K562 (cell line): ENCODE data around the gene ABHD16A. TPM values are rescaled to one million over a fixed set of nuclear protein-coding genes. Genes with fewer than 3 reads are reported as not detected.

Experiments
- ATAC-seq: fragments of 200-7000 bp; cut with Tn5 transposase; 3 replicates; pipeline ENCODE4 v1.9.1; 2020; ENCODE audit warnings: moderate library complexity
- BruUV-seq: library from RNA; stranded (reverse); fragments of 400-500 nt; replicated peaks from 2 replicates; lab custom pipeline; 2021; lab: Mats Ljungman, UMichigan
- CTCF ChIA-PET: fragments of 300-600 bp; formaldehyde crosslinking; extraction: SDS; loops from one replicate; lab custom pipeline; 2021; ENCODE audit warnings: low intra/inter-chr PET ratio; lab: Yijun Ruan, JAX
- POLR2A ChIA-PET: fragments of 300-600, 350-650 bp; sonication (Branson Sonifier 250); formaldehyde crosslinking; extraction: SDS; loops from one replicate; lab custom pipeline; 2021; ENCODE audit warnings: antibody characterized with exemption, inconsistent platforms; lab: Yijun Ruan, JAX
- DNase-seq, 4 experiments: peaks; one replicate each; pipeline versions ENCODE4 v3.0.0 to v3.0.0-alpha.2; 2011 to 2018; ENCODE audit warnings: low spot score in 3 of 4, mixed read lengths in 3 of 4; ENCODE audit errors: extremely low read depth in 1 of 4
- FAIRE-seq: peaks from 2 replicates; lab custom pipeline; 2011; peaks lifted over from hg19 to GRCh38; lab: Jason Lieb, UNC
- H2AFZ ChIP-seq: 2 replicates; pipeline ENCODE4 v1.6.0; 2011; ENCODE audit warnings: low read depth, low read length, control low read depth, inconsistent platforms
- H3K27ac ChIP-seq: fragments of 200-600 bp; 3 replicates; pipeline ENCODE4 v1.8.0; 2011; ENCODE audit warnings: low read depth, mild to moderate bottlenecking, control low read depth, inconsistent platforms, low read length, moderate library complexity, mixed read lengths; ENCODE audit errors: extremely low read depth
- H3K27me3 ChIP-seq, 2 experiments: fragments of 300-600 bp in 1 of 2; 2 replicates in 1 of 2; 3 replicates in 1 of 2; pipeline versions ENCODE4 v1.6.0 to v1.8.0; 2011; ENCODE audit warnings: inconsistent platforms in 2 of 2, low read length in 2 of 2, mild to moderate bottlenecking in 1 of 2, mixed read lengths in 1 of 2, moderate library complexity in 1 of 2; ENCODE audit not compliant: control insufficient read depth in 2 of 2, insufficient read depth in 2 of 2
- H3K36me3 ChIP-seq: fragments of 300-600 bp; 3 replicates; pipeline ENCODE4 v1.8.0; 2011; ENCODE audit warnings: mild to moderate bottlenecking, low read length, inconsistent platforms; ENCODE audit not compliant: control insufficient read depth, insufficient read depth
- H3K4me1 ChIP-seq, 2 experiments: fragments of 200-600 bp in 1 of 2; replicated peaks in 1 of 2; 2 replicates in 1 of 2; 3 replicates in 1 of 2; pipeline versions ENCODE4 v1.5.1 to v1.8.0; 2011; ENCODE audit warnings: inconsistent platforms in 2 of 2, low read length in 2 of 2, mild to moderate bottlenecking in 1 of 2, mixed read lengths in 1 of 2, moderate library complexity in 1 of 2; ENCODE audit not compliant: control insufficient read depth in 2 of 2, insufficient read depth in 2 of 2
- H3K4me2 ChIP-seq: 2 replicates; pipeline ENCODE4 v1.6.1; 2011; ENCODE audit warnings: low read length, control low read depth, inconsistent platforms, mixed read lengths; ENCODE audit not compliant: insufficient read depth
- H3K4me3 ChIP-seq: fragments of 200-600 bp; sonication (generic), shearing (Covaris generic); 2 replicates; pipeline ENCODE4 v1.5.1; 2016; ENCODE audit warnings: control low read depth, inconsistent platforms
- H3K79me2 ChIP-seq: fragments of 200-600 bp; 3 replicates; pipeline ENCODE4 v1.8.0; 2011; ENCODE audit warnings: low read length, inconsistent platforms; ENCODE audit not compliant: control insufficient read depth, insufficient read depth
- H3K9ac ChIP-seq, 2 experiments: 2 replicates each; pipeline versions ENCODE4 v1.6.0 to v1.6.1; 2011; ENCODE audit warnings: low read depth in 2 of 2, low read length in 2 of 2, control low read depth in 1 of 2, inconsistent platforms in 1 of 2, mild to moderate bottlenecking in 1 of 2, mixed read lengths in 1 of 2; ENCODE audit not compliant: insufficient read depth in 1 of 2
- H3K9me1 ChIP-seq: one replicate; pipeline ENCODE4 v1.6.0; 2011; ENCODE audit warnings: inconsistent platforms, mild to moderate bottlenecking, low read length, moderate library complexity; ENCODE audit not compliant: control insufficient read depth, insufficient read depth
- H3K9me3 ChIP-seq: replicated peaks from 2 replicates; pipeline ENCODE4 v1.5.1; 2011; ENCODE audit warnings: low read depth, low read length, inconsistent platforms; ENCODE audit not compliant: control insufficient read depth, insufficient read depth
- H4K20me1 ChIP-seq: replicated peaks from 2 replicates; pipeline ENCODE4 v1.6.1; 2011; ENCODE audit warnings: low read length, inconsistent platforms, mixed read lengths; ENCODE audit not compliant: control insufficient read depth, insufficient read depth
- HCFC1 ChIP-seq: IDR thresholded peaks from 2 replicates; pipeline ENCODE4 v1.6.1; 2012; ENCODE audit warnings: low read depth, low read length, improper control_type of control experiment
- KDM5B ChIP-seq: fragments of 200-600 bp; sonication (generic); IDR thresholded peaks from 2 replicates; pipeline ENCODE4 v1.6.1; 2012; ENCODE audit warnings: low read depth, mild to moderate bottlenecking, moderate library complexity, low read length, control low read depth, inconsistent platforms; ENCODE audit not compliant: insufficient replicate concordance
- MAFG ChIP-seq: fragments of 450-650 bp; conservative IDR thresholded peaks from 2 replicates; pipeline ENCODE4 v1.6.1; 2016; ENCODE audit warnings: missing genetic modification characterization, missing compliant biosample characterization
- NCOA2 ChIP-seq, 2 experiments: fragments of 450-650 bp; IDR thresholded peaks; 2 replicates each; pipeline ENCODE4 v1.6.1; 2018; ENCODE audit warnings: mild to moderate bottlenecking in 2 of 2, moderate library complexity in 1 of 2; ENCODE audit not compliant: partially characterized antibody in 2 of 2
- NFATC3 ChIP-seq: fragments of 450-650 bp; IDR thresholded peaks from 2 replicates; pipeline ENCODE4 v1.6.1; 2017; ENCODE audit warnings: mild to moderate bottlenecking
- RBBP5 ChIP-seq: fragments of 200-600 bp; sonication (generic); IDR thresholded peaks from 2 replicates; pipeline ENCODE4 v1.6.1; 2012; ENCODE audit warnings: borderline replicate concordance, mild to moderate bottlenecking, low read length, control low read depth, inconsistent platforms; ENCODE audit not compliant: insufficient read depth, poor library complexity, severe bottlenecking
- SAFB ChIP-seq: fragments of 200-400 bp; formaldehyde crosslinking; IDR thresholded peaks from 2 replicates; pipeline ENCODE4 v1.6.1; 2017; ENCODE audit warnings: low read depth, low read length, borderline replicate concordance
- SP1 ChIP-seq: sonication (generic); formaldehyde crosslinking; IDR thresholded peaks from 2 replicates; pipeline ENCODE4 v1.8.1; 2022; ENCODE audit warnings: mild to moderate bottlenecking, missing genetic modification reagents
- SRSF3 ChIP-seq: fragments of 200-400 bp; formaldehyde crosslinking; IDR thresholded peaks from 2 replicates; pipeline ENCODE4 v1.6.1; 2016; ENCODE audit warnings: mild to moderate bottlenecking, low read length, moderate library complexity; ENCODE audit not compliant: insufficient read depth
- ZNF274 ChIP-seq: IDR thresholded peaks from 2 replicates; pipeline ENCODE4 v1.6.1; 2011; ENCODE audit warnings: low read depth, mild to moderate bottlenecking, low read length, moderate library complexity, borderline replicate concordance
- ZNF431 ChIP-seq: sonication (generic); formaldehyde crosslinking; IDR thresholded peaks from 2 replicates; pipeline ENCODE4 v1.8.0; 2022; ENCODE audit warnings: mild to moderate bottlenecking, missing genetic modification reagents
- WGBS: fragments of 100-300 bp; shearing (Covaris generic); methylation state at CpG from one replicate; pipeline ENCODE4 v1.1.6; 2016; ENCODE audit warnings: low coverage, mixed read lengths; ENCODE audit not compliant: insufficient coverage; ENCODE audit errors: missing lambda C conversion rate; 5-methylcytosine and 5-hydroxymethylcytosine counted together
- in situ Hi-C: fragments of 300-500 bp; cut with MboI; formaldehyde crosslinking; loops from 4 replicates; pipeline ENCODE4 v1.15.0; 2018; ENCODE audit warnings: inconsistent platforms, mixed read lengths
- intact Hi-C: fragments of 100-400 bp; cut with micrococcal nuclease; formaldehyde crosslinking; loops from 2 replicates; pipeline ENCODE4 v1.14.2; 2022
- polyA plus RNA-seq, 8 experiments: library from polyadenylated mRNA; depleted of rRNA in 4 of 8; stranded (reverse) in 5 of 8; unstranded in 3 of 8; fragments of >200 nt; fragmentation: Nextera tagmentation in 2 of 8; fragmentation: Illumina TruSeq in 1 of 8; extraction: Ambion mirVana in 2 of 8; extraction: Trizol in 1 of 8; gene quantifications; 2 replicates each; pipeline versions ENCODE4 v1.2.1 to v1.2.3, GENCODE V29; 2011 to 2014; ENCODE audit warnings: inconsistent platforms in 1 of 8, missing spikeins in 1 of 8
- total RNA-seq, 7 experiments: library from RNA; depleted of rRNA in 6 of 7; stranded (reverse); fragments of >200 nt in 6 of 7; fragmentation: Illumina TruSeq in 2 of 7; extraction: Trizol in 2 of 7; gene quantifications; 2 replicates each; pipeline versions ENCODE4 v1.2.1 to v1.2.3, GENCODE V29; 2011 to 2021; ENCODE audit warnings: low replicate concordance in 1 of 7
- TF ChIP-seq, protein P1 (sequence below): sonication (generic); formaldehyde crosslinking; IDR thresholded peaks from 2 replicates; pipeline ENCODE4 v1.8.0; 2022; ENCODE audit warnings: mild to moderate bottlenecking, missing genetic modification reagents
- TF ChIP-seq, protein P2 (sequence below): sonication (generic); formaldehyde crosslinking; IDR thresholded peaks from 2 replicates; pipeline ENCODE4 v1.8.1; 2023; ENCODE audit warnings: mild to moderate bottlenecking, missing genetic modification reagents

The ABHD16A gene
- total and polyA plus RNA-seq, 9 of the 15 experiments (the other 6 are each of a cell fraction or from before 2014, with no cell fraction given), result 25.8 to 120 (median 81.6) TPM

DNA sequence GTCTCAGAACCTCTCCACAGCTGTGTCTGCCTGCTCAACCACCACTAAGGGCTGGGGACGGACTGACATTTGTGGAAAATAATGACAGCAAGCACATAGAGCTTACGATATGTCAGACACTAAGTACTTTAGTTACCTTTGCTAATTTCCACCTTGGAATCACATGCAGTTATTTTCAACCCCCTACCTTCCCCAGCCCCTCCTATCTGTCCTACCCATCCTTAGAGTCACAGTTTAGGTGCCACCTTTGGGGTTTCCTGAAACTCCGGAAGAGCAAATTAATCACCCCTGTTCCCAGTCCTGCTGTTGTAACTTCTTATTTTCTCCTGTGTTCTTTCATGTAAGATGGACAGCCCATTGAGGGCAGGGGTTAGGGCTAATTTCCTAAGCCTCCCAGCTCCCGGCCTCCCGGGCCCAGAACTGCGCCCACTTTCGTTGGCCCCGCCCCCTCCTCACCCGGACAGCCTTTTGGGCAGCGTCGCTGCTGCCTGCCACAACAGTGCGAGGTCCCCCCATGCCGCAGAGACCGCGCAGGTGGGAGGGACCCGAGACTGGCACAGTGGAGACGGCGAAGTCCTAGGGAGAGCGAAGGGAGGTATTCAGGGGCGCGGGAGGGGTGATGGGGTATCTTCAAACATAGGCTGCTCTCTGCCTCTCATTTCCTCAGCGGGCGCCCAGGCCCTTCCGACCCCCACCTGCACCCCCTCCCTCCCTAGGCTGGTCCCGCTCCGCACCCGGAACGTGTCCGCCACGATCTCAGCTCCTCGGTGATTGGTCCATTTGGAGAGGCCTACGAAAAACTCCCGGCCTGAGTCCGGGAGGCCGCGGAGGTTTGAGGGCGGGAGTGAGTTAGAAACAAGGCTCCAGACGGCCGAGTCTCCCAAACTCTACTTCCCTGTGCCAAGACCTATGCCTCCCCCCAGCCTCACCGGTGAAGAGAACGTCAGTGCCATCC is 24.9 kb upstream of the ABHD16A start:
- Histone ChIP-seq H3K4me3 (no peak overlapping the region), H3K27ac (peak overlapping the region; percentile 64), H3K4me1 (peaks cover 44 to 69% of the 10 kb centered on the region in 2 experiments), H3K9ac (peak overlapping the region; percentile 38 to 82), H3K4me2 (peak overlapping the region; percentile 37), H3K9me1 (peaks cover 5% of the 10 kb centered on the region), H3K27me3 (no peaks in the 10 kb centered on the region), H3K9me3 (no peaks in the 10 kb centered on the region), H4K20me1 (no peaks in the 10 kb centered on the region), H2AFZ (peak overlapping the region; percentile 71), H3K36me3 (peaks cover 55% of the 10 kb centered on the region), H3K79me2 (peaks cover 25% of the 10 kb centered on the region)
- POLR2A ChIA-PET, result interaction anchor here (0.5 to 15.0 kb wide), 23 partner anchors 7 to 376 kb away, joined by 3 to 236 read pairs (median 3); partner anchors contain the start of genes ABHD16A, BAG6, C6orf47 and CLIC1
- in situ Hi-C loops, result no loop called here
- peak; percentile 82 for FAIRE-seq
- 94% methylated on average over 39 of the region's 41 CpGs for WGBS
- no TSS peak for BruUV-seq
- no peak for DNase-seq
- no peak for ATAC-seq
- CTCF ChIA-PET, result interaction anchor here (2.0 kb wide), 1 partner anchor 42 kb away, joined by 18 read pairs; no protein-coding TSS in a partner anchor
- intact Hi-C loops, result loop anchor here (2.0 kb wide), 1 partner anchor 99 kb away; the partner anchor contains the start of gene HSPA1B
- TF ChIP-seq ZNF431 (CRISPR knock-in tag) (0 out of 2 replicates have a peak, but pooled peaks have one; percentile 43), MAFG (tag) (no peak), KDM5B (peak; percentile 6), RBBP5 (peak; percentile 26), NFATC3 (no peak), SP1 (CRISPR knock-in tag) (peak; percentile 89), ZNF274 (no peak), SRSF3 (no peak), HCFC1 (no peak), NCOA2 (IDR thresholded peaks at IDR 0.05; ENCODE audit: partially characterized antibody in 2 of 2) (no peak), SAFB (no peak)
- TF ChIP-seq, protein P1, sequence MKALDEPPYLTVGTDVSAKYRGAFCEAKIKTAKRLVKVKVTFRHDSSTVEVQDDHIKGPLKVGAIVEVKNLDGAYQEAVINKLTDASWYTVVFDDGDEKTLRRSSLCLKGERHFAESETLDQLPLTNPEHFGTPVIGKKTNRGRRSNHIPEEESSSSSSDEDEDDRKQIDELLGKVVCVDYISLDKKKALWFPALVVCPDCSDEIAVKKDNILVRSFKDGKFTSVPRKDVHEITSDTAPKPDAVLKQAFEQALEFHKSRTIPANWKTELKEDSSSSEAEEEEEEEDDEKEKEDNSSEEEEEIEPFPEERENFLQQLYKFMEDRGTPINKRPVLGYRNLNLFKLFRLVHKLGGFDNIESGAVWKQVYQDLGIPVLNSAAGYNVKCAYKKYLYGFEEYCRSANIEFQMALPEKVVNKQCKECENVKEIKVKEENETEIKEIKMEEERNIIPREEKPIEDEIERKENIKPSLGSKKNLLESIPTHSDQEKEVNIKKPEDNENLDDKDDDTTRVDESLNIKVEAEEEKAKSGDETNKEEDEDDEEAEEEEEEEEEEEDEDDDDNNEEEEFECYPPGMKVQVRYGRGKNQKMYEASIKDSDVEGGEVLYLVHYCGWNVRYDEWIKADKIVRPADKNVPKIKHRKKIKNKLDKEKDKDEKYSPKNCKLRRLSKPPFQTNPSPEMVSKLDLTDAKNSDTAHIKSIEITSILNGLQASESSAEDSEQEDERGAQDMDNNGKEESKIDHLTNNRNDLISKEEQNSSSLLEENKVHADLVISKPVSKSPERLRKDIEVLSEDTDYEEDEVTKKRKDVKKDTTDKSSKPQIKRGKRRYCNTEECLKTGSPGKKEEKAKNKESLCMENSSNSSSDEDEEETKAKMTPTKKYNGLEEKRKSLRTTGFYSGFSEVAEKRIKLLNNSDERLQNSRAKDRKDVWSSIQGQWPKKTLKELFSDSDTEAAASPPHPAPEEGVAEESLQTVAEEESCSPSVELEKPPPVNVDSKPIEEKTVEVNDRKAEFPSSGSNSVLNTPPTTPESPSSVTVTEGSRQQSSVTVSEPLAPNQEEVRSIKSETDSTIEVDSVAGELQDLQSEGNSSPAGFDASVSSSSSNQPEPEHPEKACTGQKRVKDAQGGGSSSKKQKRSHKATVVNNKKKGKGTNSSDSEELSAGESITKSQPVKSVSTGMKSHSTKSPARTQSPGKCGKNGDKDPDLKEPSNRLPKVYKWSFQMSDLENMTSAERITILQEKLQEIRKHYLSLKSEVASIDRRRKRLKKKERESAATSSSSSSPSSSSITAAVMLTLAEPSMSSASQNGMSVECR (CRISPR knock-in tag), result 0 out of 2 replicates have a peak, but pooled peaks have one; percentile 37
- TF ChIP-seq, protein P2, sequence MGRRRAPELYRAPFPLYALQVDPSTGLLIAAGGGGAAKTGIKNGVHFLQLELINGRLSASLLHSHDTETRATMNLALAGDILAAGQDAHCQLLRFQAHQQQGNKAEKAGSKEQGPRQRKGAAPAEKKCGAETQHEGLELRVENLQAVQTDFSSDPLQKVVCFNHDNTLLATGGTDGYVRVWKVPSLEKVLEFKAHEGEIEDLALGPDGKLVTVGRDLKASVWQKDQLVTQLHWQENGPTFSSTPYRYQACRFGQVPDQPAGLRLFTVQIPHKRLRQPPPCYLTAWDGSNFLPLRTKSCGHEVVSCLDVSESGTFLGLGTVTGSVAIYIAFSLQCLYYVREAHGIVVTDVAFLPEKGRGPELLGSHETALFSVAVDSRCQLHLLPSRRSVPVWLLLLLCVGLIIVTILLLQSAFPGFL (CRISPR knock-in tag), result no peak
